Adrenal gland (tissue), 5 donors: ENCODE data around the gene LRP1B.

Source experiments
- POLR2A ChIP-seq, 2 donors: fragments of 450-650 bp; IDR thresholded peaks; one replicate each; pipeline ENCODE4 v1.6.1; 2017; ENCODE audit warnings: antibody characterized with exemption in 2 of 2, mild to moderate bottlenecking in 2 of 2, moderate library complexity in 1 of 2
- TF ChIP-seq, protein P1 (sequence below), 6 experiments: fragments of 450-650 bp in 4 of 6; fragments of 200-600 bp in 2 of 6; sonication (generic) in 1 of 6; IDR thresholded peaks; 1 replicate in 5 of 6; 2 replicates in 1 of 6; pipeline versions ENCODE4 v1.5.1 to v1.8.0; 2016 to 2021; ENCODE audit warnings: antibody characterized with exemption in 6 of 6, mild to moderate bottlenecking in 2 of 6, moderate library complexity in 1 of 6
- donor health status: DM: no; HTN: no; CAD: no.

DNA sequence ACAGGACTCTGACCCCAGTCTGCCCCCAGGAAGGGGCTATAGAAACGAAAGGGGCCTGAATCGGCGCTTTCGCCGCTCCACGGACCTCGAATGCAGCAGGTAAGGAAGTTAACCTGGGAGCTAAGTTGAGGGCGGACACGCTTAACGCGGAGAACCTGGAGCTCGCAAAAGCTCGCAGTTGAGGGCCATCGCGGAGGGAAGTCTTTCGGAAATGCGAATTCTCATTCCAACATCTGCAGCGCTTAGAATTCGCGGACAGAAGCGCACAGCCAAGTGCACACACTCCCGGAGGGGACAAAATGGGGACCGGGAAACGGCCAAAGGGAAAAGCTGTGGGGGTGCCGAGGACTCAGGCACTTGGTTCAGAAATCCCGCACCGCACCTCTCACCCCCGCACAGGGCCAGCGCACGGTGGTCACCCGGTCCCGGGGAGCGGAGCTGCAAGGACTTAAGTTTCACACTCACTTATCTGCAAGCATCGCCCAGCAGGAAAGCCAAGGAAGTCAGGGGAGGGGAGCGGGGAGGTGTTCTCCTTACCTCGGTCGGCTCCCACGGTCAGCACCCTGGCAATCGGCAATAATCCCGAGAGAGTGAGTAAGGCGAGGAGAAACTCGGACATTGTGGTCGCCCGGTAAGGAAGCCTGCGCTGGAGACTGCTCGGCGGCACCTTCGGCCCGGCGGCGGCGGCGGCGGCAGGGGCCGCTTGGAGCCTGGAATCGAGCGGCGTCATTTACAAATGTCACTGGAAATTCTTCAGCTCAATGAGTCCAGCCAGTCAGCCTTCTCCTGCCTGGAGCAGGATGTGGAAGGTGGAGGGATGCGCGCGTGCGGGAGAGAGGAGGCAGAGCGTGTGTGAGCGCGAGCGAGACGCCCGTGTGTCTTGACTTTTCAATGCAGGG, 456 bp downstream of the LRP1B start:
- TF ChIP-seq, protein P1, sequence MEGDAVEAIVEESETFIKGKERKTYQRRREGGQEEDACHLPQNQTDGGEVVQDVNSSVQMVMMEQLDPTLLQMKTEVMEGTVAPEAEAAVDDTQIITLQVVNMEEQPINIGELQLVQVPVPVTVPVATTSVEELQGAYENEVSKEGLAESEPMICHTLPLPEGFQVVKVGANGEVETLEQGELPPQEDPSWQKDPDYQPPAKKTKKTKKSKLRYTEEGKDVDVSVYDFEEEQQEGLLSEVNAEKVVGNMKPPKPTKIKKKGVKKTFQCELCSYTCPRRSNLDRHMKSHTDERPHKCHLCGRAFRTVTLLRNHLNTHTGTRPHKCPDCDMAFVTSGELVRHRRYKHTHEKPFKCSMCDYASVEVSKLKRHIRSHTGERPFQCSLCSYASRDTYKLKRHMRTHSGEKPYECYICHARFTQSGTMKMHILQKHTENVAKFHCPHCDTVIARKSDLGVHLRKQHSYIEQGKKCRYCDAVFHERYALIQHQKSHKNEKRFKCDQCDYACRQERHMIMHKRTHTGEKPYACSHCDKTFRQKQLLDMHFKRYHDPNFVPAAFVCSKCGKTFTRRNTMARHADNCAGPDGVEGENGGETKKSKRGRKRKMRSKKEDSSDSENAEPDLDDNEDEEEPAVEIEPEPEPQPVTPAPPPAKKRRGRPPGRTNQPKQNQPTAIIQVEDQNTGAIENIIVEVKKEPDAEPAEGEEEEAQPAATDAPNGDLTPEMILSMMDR (IDR thresholded peaks at IDR 0.05) = no peak
- peak in 1 of 2 donors; percentile 64 for TF ChIP-seq POLR2A (IDR thresholded peaks at IDR 0.05)
